ENCODE data around the gene DPP4. TPM values are rescaled to one million over a fixed set of nuclear protein-coding genes. Genes with fewer than 3 reads are reported as not detected.

Gene DPP4
- total and polyA plus RNA-seq, 2 of the 13 experiments (the other 11 are each of a cell fraction or from before 2014, with no cell fraction given): 39.4 to 109 TPM

- TF ChIP-seq, protein P1, sequence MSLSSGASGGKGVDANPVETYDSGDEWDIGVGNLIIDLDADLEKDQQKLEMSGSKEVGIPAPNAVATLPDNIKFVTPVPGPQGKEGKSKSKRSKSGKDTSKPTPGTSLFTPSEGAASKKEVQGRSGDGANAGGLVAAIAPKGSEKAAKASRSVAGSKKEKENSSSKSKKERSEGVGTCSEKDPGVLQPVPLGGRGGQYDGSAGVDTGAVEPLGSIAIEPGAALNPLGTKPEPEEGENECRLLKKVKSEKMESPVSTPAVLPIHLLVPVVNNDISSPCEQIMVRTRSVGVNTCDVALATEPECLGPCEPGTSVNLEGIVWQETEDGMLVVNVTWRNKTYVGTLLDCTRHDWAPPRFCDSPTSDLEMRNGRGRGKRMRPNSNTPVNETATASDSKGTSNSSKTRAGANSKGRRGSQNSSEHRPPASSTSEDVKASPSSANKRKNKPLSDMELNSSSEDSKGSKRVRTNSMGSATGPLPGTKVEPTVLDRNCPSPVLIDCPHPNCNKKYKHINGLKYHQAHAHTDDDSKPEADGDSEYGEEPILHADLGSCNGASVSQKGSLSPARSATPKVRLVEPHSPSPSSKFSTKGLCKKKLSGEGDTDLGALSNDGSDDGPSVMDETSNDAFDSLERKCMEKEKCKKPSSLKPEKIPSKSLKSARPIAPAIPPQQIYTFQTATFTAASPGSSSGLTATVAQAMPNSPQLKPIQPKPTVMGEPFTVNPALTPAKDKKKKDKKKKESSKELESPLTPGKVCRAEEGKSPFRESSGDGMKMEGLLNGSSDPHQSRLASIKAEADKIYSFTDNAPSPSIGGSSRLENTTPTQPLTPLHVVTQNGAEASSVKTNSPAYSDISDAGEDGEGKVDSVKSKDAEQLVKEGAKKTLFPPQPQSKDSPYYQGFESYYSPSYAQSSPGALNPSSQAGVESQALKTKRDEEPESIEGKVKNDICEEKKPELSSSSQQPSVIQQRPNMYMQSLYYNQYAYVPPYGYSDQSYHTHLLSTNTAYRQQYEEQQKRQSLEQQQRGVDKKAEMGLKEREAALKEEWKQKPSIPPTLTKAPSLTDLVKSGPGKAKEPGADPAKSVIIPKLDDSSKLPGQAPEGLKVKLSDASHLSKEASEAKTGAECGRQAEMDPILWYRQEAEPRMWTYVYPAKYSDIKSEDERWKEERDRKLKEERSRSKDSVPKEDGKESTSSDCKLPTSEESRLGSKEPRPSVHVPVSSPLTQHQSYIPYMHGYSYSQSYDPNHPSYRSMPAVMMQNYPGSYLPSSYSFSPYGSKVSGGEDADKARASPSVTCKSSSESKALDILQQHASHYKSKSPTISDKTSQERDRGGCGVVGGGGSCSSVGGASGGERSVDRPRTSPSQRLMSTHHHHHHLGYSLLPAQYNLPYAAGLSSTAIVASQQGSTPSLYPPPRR (CRISPR knock-in tag; IDR thresholded peaks at IDR 0.05; ENCODE audit: borderline replicate concordance): peak; percentile 64; the same call in 1 of the 2 replicates
- peak; percentile 80 for TF ChIP-seq HMG20B (CRISPR knock-in tag; conservative IDR thresholded peaks at IDR 0.05)
- peak; percentile 44; the same call in 1 of the 2 replicates for TF ChIP-seq GATAD2A (CRISPR knock-in tag; IDR thresholded peaks at IDR 0.05)
- TF ChIP-seq HNF1A (IDR thresholded peaks at IDR 0.05; ENCODE audit: low read depth): no peak
- no peak; the same call in 1 of the 2 replicates for TF ChIP-seq HNF1A (CRISPR knock-in tag; IDR thresholded peaks at IDR 0.05; ENCODE audit: borderline replicate concordance)
- TF ChIP-seq SALL2 (CRISPR knock-in tag; IDR thresholded peaks at IDR 0.05): no peak
- TF ChIP-seq FOXP4 (CRISPR knock-in tag; IDR thresholded peaks at IDR 0.05): 0 out of 2 replicates have a peak, but pooled peaks have one; percentile 31
- peak; percentile 99 for TF ChIP-seq GFI1 (CRISPR knock-in tag; IDR thresholded peaks at IDR 0.05; ENCODE audit: borderline replicate concordance)
- peak; percentile 48; the same call in 1 of the 2 replicates for TF ChIP-seq TCF7 (IDR thresholded peaks at IDR 0.05; ENCODE audit: low read depth)
- 0 out of 2 replicates have a peak, but pooled peaks have one; percentile 22 for TF ChIP-seq TARDBP (CRISPR knock-in tag; IDR thresholded peaks at IDR 0.05)
- peak; percentile 49; the same call in 1 of the 2 replicates for TF ChIP-seq ZMYM4 (CRISPR knock-in tag; IDR thresholded peaks at IDR 0.05)
These were observed 8.2 kb downstream of the DPP4 start (continued) for GRCh38 chr2:162065767-162066166.
